Endothelial cell of umbilical vein (primary cell): ENCODE data around the gene RDH14. TPM values are rescaled to one million over a fixed set of nuclear protein-coding genes. Genes with fewer than 3 reads are reported as not detected.

Experiments used
- BruUV-seq: library from RNA; stranded (reverse); fragments of 400-500 nt; replicated peaks from 2 replicates; lab custom pipeline; 2021; lab: Mats Ljungman, UMichigan
- CTCF ChIA-PET: fragments of 300-600, 350-600 bp; sonication (Branson Sonifier 250); formaldehyde crosslinking; loops from one replicate; lab custom pipeline; 2021; ENCODE audit warnings: antibody characterized with exemption, inconsistent platforms; lab: Charles Lee
- POLR2A ChIA-PET: fragments of 300-600, 350-600 bp; sonication (Branson Sonifier 250); formaldehyde crosslinking; loops from one replicate; lab custom pipeline; 2021; ENCODE audit warnings: antibody characterized with exemption, inconsistent platforms; lab: Charles Lee
- DNase-seq: peaks from one replicate; pipeline ENCODE4 v3.0.0-alpha.2; 2011; ENCODE audit warnings: low read depth, low spot score
- FAIRE-seq: peaks from 2 replicates; lab custom pipeline; 2011; peaks lifted over from hg19 to GRCh38; lab: Jason Lieb, UNC
- H2AFZ ChIP-seq: 2 replicates; pipeline ENCODE4 v1.6.0; 2012; ENCODE audit warnings: low read depth, low read length, control low read depth, inconsistent platforms
- H3K27ac ChIP-seq: 2 replicates; pipeline ENCODE4 v1.5.1; 2011; ENCODE audit warnings: low read depth, mild to moderate bottlenecking, control low read depth, low read length, moderate library complexity; ENCODE audit not compliant: insufficient read depth
- H3K27me3 ChIP-seq, 2 experiments: 2 replicates each; pipeline versions ENCODE4 v1.6.0 to v1.6.1; 2011; ENCODE audit warnings: low read length in 2 of 2, mixed read lengths in 1 of 2; ENCODE audit not compliant: control insufficient read depth in 2 of 2, insufficient read depth in 2 of 2
- H3K36me3 ChIP-seq, 2 experiments: 2 replicates in 1 of 2; 3 replicates in 1 of 2; pipeline ENCODE4 v1.5.1; 2011; ENCODE audit warnings: low read length in 2 of 2, mild to moderate bottlenecking in 1 of 2, moderate library complexity in 1 of 2; ENCODE audit not compliant: control insufficient read depth in 2 of 2, insufficient read depth in 2 of 2; ENCODE audit errors: extremely low read depth in 1 of 2
- H3K4me1 ChIP-seq: 3 replicates; pipeline ENCODE4 v1.5.1; 2011; ENCODE audit warnings: mild to moderate bottlenecking, low read length; ENCODE audit not compliant: control insufficient read depth, insufficient read depth; ENCODE audit errors: extremely low read depth
- H3K4me2 ChIP-seq: 2 replicates; pipeline ENCODE4 v1.6.1; 2011; ENCODE audit warnings: low read length, control low read depth, mixed read lengths; ENCODE audit not compliant: insufficient read depth
- H3K4me3 ChIP-seq, 3 experiments: fragments of 200-600 bp in 1 of 3; sonication (generic), shearing (Covaris generic) in 1 of 3; replicated peaks in 1 of 3; 2 replicates each; pipeline ENCODE4 v1.5.1; 2011 to 2016; ENCODE audit warnings: control low read depth in 3 of 3, low read length in 3 of 3, mild to moderate bottlenecking in 2 of 3, inconsistent platforms in 1 of 3, low read depth in 1 of 3, moderate library complexity in 1 of 3; ENCODE audit not compliant: insufficient read depth in 1 of 3
- H3K79me2 ChIP-seq: 2 replicates; pipeline ENCODE4 v1.6.0; 2012; ENCODE audit warnings: low read length, inconsistent platforms; ENCODE audit not compliant: control insufficient read depth, insufficient read depth
- H3K9ac ChIP-seq: replicated peaks from 2 replicates; pipeline ENCODE3; 2011; ENCODE audit warnings: low read length, control low read depth; ENCODE audit not compliant: insufficient read depth; ENCODE audit errors: extremely low read depth
- H3K9me1 ChIP-seq: replicated peaks from 3 replicates; pipeline ENCODE4 v1.6.0; 2011; ENCODE audit warnings: mild to moderate bottlenecking, low read length; ENCODE audit not compliant: control insufficient read depth, insufficient read depth; ENCODE audit errors: extremely low read depth
- H3K9me3 ChIP-seq: replicated peaks from 2 replicates; pipeline ENCODE4 v1.5.1; 2012; ENCODE audit warnings: low read length, inconsistent platforms; ENCODE audit not compliant: control insufficient read depth, insufficient read depth
- H4K20me1 ChIP-seq: replicated peaks from 2 replicates; pipeline ENCODE3; 2011; ENCODE audit warnings: mild to moderate bottlenecking, low read length; ENCODE audit not compliant: control insufficient read depth, insufficient read depth; ENCODE audit errors: extremely low read depth
- EZH2 ChIP-seq: IDR thresholded peaks from 2 replicates; pipeline ENCODE4 v1.6.1; 2012; ENCODE audit warnings: borderline replicate concordance, low read depth, mild to moderate bottlenecking, moderate library complexity, low read length, inconsistent platforms; ENCODE audit not compliant: severe bottlenecking
- FOS ChIP-seq: IDR thresholded peaks from 2 replicates; pipeline ENCODE4 v1.6.1; 2011; ENCODE audit warnings: mild to moderate bottlenecking, low read length, moderate library complexity, borderline replicate concordance; ENCODE audit not compliant: insufficient read depth
- GATA2 ChIP-seq: IDR thresholded peaks from 2 replicates; pipeline ENCODE4 v1.7.0; 2011; ENCODE audit warnings: low read depth, mild to moderate bottlenecking, moderate library complexity, mixed read lengths, low read length; ENCODE audit not compliant: insufficient read length, insufficient read depth
- JUN ChIP-seq: IDR thresholded peaks from 2 replicates; pipeline ENCODE4 v1.6.1; 2011; ENCODE audit warnings: borderline replicate concordance, low read depth; ENCODE audit not compliant: insufficient read length, insufficient read depth
- MYC ChIP-seq: IDR thresholded peaks from one replicate; pipeline ENCODE4 v1.6.1; 2011; ENCODE audit warnings: mild to moderate bottlenecking, low read depth, low read length
- POLR2A ChIP-seq: IDR thresholded peaks from 2 replicates; pipeline ENCODE4 v1.6.1; 2012; ENCODE audit warnings: low read depth, mild to moderate bottlenecking, control low read depth, low read length
- POLR2AphosphoS5 ChIP-seq: IDR thresholded peaks from 2 replicates; pipeline ENCODE4 v1.6.1; 2012; ENCODE audit warnings: low read depth, mild to moderate bottlenecking, control low read depth, low read length, moderate library complexity; ENCODE audit not compliant: insufficient read depth
- dilution Hi-C: fragments of 300-500 bp; cut with MboI; formaldehyde crosslinking; loops from one replicate; pipeline ENCODE4 v1.15.0; 2019; ENCODE audit warnings: low sequenced_read_pairs; ENCODE audit not compliant: extremely low pct_ligation_motif_present
- intact Hi-C: fragments of 100-400 bp; cut with micrococcal nuclease; formaldehyde crosslinking; loops from one replicate; pipeline ENCODE4 v1.10.0; 2022
- polyA plus RNA-seq, 4 experiments: library from polyadenylated mRNA; depleted of rRNA in 3 of 4; stranded (reverse) in 3 of 4; unstranded in 1 of 4; fragments of >200 nt; gene quantifications; 2 replicates each; pipeline versions ENCODE4 v1.2.1 to v1.2.3, GENCODE V29; 2011 to 2012; ENCODE audit warnings: missing spikeins in 1 of 4
- total RNA-seq: library from RNA; stranded (reverse); gene quantifications from 2 replicates; pipeline ENCODE4 v1.2.3, GENCODE V29; 2021
- TF ChIP-seq, protein P1 (sequence below): IDR thresholded peaks from 2 replicates; pipeline ENCODE4 v1.6.1; 2011; ENCODE audit not compliant: insufficient read depth, insufficient read length
- TF ChIP-seq, protein P2 (sequence below), 2 donors: IDR thresholded peaks; 1 replicate in 1 of 2; 2 replicates in 1 of 2; pipeline ENCODE4 v1.5.1; 2011; ENCODE audit warnings: low read length in 2 of 2, mild to moderate bottlenecking in 2 of 2, moderate library complexity in 2 of 2, control low read depth in 1 of 2, inconsistent platforms in 1 of 2, low read depth in 1 of 2; ENCODE audit not compliant: insufficient read depth in 1 of 2; ENCODE audit errors: extremely low read depth in 1 of 2

Gene RDH14
- total and polyA plus RNA-seq, 2 donors (not counting 3 experiments of a cell fraction or from before 2014, with no cell fraction given): 8.8 to 12.4 TPM

DNA sequence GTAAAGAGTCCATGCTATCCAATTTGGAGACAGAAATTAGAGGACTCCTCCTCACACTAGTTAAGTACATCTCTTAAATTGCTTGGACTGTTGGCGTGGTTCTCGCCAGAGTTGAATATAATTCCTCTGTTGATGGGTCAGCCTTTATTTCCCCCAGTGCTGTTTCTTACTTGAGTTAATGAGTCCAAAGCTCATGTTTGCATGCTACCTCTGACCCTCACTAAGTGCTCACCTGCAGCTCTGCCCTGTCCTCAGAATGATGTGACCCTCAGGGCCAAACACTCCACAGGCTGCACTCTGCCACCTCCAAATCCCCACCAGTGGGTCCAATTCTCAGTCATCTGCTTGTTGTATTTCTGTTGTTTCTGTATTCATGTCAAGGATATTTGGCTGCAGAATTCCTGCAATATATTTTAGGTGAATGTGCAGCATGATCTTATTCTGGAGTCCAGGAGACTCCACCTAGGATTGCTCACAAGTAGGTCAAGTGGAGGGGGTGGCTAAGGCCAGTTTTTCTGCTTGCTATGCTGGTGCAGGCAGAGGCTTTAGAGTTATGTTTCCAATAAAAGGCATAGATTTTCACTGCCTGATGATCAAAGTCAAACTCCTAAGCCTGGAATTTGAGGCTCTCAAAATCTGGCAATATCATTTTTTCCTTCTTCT, 37.8 kb downstream of the RDH14 start:
- intact Hi-C loops (loop anchor here (5.0 to 10.0 kb wide), 2 partner anchors 85 to 352 kb away; no protein-coding TSS in a partner anchor), dilution Hi-C loops (no loop called here)
- Histone ChIP-seq H2AFZ (no peak overlapping the region), H3K4me2 (no peak overlapping the region), H3K79me2 (no peaks in the 10 kb centered on the region), H3K9ac (no peak overlapping the region), H3K27ac (no peak overlapping the region), H4K20me1 (no peaks in the 10 kb centered on the region), H3K36me3 (no peaks in the 10 kb centered on the region), H3K9me1 (no peaks in the 10 kb centered on the region), H3K4me3 (no peak overlapping the region), H3K4me1 (no peaks in the 10 kb centered on the region), H3K27me3 (no peaks in the 10 kb centered on the region), H3K9me3 (no peaks in the 10 kb centered on the region)
- ChIA-PET CTCF (interaction anchor here (3.0 to 3.5 kb wide), 3 partner anchors 13 to 302 kb away, joined by 21 to 25 read pairs (median 23); no protein-coding TSS in a partner anchor), POLR2A (no interaction called here)
- DNase-seq: no peak
- BruUV-seq: no TSS peak
- TF ChIP-seq, protein P1, sequence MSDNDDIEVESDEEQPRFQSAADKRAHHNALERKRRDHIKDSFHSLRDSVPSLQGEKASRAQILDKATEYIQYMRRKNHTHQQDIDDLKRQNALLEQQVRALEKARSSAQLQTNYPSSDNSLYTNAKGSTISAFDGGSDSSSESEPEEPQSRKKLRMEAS: no peak
- TF ChIP-seq, protein P2, sequence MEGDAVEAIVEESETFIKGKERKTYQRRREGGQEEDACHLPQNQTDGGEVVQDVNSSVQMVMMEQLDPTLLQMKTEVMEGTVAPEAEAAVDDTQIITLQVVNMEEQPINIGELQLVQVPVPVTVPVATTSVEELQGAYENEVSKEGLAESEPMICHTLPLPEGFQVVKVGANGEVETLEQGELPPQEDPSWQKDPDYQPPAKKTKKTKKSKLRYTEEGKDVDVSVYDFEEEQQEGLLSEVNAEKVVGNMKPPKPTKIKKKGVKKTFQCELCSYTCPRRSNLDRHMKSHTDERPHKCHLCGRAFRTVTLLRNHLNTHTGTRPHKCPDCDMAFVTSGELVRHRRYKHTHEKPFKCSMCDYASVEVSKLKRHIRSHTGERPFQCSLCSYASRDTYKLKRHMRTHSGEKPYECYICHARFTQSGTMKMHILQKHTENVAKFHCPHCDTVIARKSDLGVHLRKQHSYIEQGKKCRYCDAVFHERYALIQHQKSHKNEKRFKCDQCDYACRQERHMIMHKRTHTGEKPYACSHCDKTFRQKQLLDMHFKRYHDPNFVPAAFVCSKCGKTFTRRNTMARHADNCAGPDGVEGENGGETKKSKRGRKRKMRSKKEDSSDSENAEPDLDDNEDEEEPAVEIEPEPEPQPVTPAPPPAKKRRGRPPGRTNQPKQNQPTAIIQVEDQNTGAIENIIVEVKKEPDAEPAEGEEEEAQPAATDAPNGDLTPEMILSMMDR (IDR thresholded peaks at IDR 0.05; ENCODE audit: extremely low read depth in 1 of 2, insufficient read depth in 1 of 2, low read depth in 1 of 2, low read length in 2 of 2): no peak
- TF ChIP-seq JUN (no peak), EZH2 (no peak), FOS (no peak), MYC (no peak), POLR2AphosphoS5 (no peak), POLR2A (no peak), GATA2 (no peak)
- FAIRE-seq: no peak
